ENCODE measurements around the gene MYH1. TPM values are rescaled to one million over a fixed set of nuclear protein-coding genes. Genes with fewer than 3 reads are reported as not detected.

The MYH1 gene
- total and polyA plus RNA-seq, 10 of the 15 experiments (the other 5 are each of a cell fraction or from before 2014, with no cell fraction given), result 0.01 TPM; not detected in 9

GRCh38 chr17:10532026-10532425 is 13.7 kb upstream of the MYH1 start:
- TF ChIP-seq ZNF622 (IDR thresholded peaks at IDR 0.05) (no peak), SMARCA5 (IDR thresholded peaks at IDR 0.05) (no peak), RAD51 (IDR thresholded peaks at IDR 0.05) (no peak), CHD2 (IDR thresholded peaks at IDR 0.05; ENCODE audit: borderline replicate concordance, low read depth, low read length) (no peak), POLR2AphosphoS5 (IDR thresholded peaks at IDR 0.05; ENCODE audit: low read length) (no peak), CTCF (IDR thresholded peaks at IDR 0.05 in 2 of 3, conservative IDR thresholded peaks at IDR 0.05 in 1 of 3; ENCODE audit: control insufficient read depth in 2 of 3, extremely low read depth in 1 of 3, insufficient read depth in 1 of 3, low read depth in 3 of 3, low read length in 3 of 3) (no peak), CBFB (IDR thresholded peaks at IDR 0.05; ENCODE audit: low read depth) (no peak), TCF12 (IDR thresholded peaks at IDR 0.05; ENCODE audit: low read depth, low read length) (no peak), TBL1XR1 (IDR thresholded peaks at IDR 0.05; ENCODE audit: low read depth, low read length) (no peak), BACH1 (IDR thresholded peaks at IDR 0.05; ENCODE audit: borderline replicate concordance) (no peak), PAX8 (IDR thresholded peaks at IDR 0.05) (no peak), RB1 (IDR thresholded peaks at IDR 0.05; ENCODE audit: borderline replicate concordance) (no peak), NFYA (IDR thresholded peaks at IDR 0.05; ENCODE audit: borderline replicate concordance, low read depth, low read length) (no peak)
- TF ChIP-seq, protein P1, sequence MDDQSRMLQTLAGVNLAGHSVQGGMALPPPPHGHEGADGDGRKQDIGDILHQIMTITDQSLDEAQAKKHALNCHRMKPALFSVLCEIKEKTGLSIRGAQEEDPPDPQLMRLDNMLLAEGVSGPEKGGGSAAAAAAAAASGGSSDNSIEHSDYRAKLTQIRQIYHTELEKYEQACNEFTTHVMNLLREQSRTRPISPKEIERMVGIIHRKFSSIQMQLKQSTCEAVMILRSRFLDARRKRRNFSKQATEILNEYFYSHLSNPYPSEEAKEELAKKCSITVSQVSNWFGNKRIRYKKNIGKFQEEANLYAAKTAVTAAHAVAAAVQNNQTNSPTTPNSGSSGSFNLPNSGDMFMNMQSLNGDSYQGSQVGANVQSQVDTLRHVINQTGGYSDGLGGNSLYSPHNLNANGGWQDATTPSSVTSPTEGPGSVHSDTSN (IDR thresholded peaks at IDR 0.05; ENCODE audit: insufficient replicate concordance, low read depth, low read length), result no peak
- TF ChIP-seq, protein P2, sequence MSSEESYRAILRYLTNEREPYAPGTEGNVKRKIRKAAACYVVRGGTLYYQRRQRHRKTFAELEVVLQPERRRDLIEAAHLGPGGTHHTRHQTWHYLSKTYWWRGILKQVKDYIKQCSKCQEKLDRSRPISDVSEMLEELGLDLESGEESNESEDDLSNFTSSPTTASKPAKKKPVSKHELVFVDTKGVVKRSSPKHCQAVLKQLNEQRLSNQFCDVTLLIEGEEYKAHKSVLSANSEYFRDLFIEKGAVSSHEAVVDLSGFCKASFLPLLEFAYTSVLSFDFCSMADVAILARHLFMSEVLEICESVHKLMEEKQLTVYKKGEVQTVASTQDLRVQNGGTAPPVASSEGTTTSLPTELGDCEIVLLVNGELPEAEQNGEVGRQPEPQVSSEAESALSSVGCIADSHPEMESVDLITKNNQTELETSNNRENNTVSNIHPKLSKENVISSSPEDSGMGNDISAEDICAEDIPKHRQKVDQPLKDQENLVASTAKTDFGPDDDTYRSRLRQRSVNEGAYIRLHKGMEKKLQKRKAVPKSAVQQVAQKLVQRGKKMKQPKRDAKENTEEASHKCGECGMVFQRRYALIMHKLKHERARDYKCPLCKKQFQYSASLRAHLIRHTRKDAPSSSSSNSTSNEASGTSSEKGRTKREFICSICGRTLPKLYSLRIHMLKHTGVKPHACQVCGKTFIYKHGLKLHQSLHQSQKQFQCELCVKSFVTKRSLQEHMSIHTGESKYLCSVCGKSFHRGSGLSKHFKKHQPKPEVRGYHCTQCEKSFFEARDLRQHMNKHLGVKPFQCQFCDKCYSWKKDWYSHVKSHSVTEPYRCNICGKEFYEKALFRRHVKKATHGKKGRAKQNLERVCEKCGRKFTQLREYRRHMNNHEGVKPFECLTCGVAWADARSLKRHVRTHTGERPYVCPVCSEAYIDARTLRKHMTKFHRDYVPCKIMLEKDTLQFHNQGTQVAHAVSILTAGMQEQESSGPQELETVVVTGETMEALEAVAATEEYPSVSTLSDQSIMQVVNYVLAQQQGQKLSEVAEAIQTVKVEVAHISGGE (CRISPR knock-in tag; IDR thresholded peaks at IDR 0.05), result no peak
- Histone ChIP-seq H2AFZ (ENCODE audit: control insufficient read depth, low read depth, low read length) (no peak overlapping the region), H4K20me1 (ENCODE audit: control insufficient read depth, insufficient read depth) (no peaks in the 10 kb centered on the region), H3K79me2 (ENCODE audit: control insufficient read depth, insufficient read depth, low read length) (no peaks in the 10 kb centered on the region), H3K36me3 (ENCODE audit: control insufficient read depth in 2 of 2, insufficient read depth in 2 of 2, low read length in 1 of 2) (no peaks in the 10 kb centered on the region), H3K4me3 (no peak overlapping the region), H3K9ac (ENCODE audit: control insufficient read depth, insufficient read depth, low read length) (no peak overlapping the region), H3K4me2 (ENCODE audit: control insufficient read depth, insufficient read depth) (no peak overlapping the region), H3K9me3 (replicated peaks; ENCODE audit: control insufficient read depth, insufficient read depth, low read length) (no peaks in the 10 kb centered on the region), H3K27me3 (replicated peaks in 1 of 2; ENCODE audit: control insufficient read depth in 2 of 2, insufficient read depth in 2 of 2, low read length in 1 of 2) (no peaks in the 10 kb centered on the region), H3K27ac (ENCODE audit: control insufficient read depth, insufficient read depth) (no peak overlapping the region), H3K4me1 (ENCODE audit: control insufficient read depth, insufficient read depth, low read length) (no peaks in the 10 kb centered on the region)
- ChIA-PET SMC1A (ENCODE audit: uncharacterized antibody, unreplicated experiment) (no interaction called here), POLR2A (no interaction called here), RAD21 (ENCODE audit: unreplicated experiment) (no interaction called here), CTCF (no interaction called here)
- FAIRE-seq (no peak), ATAC-seq (no peak), DNase-seq (ENCODE audit: low read depth, low spot score) (no peak)
- no TSS peak for BruUV-seq (replicated peaks)
- in situ Hi-C loops (cut with MboI), result no loop called here
- 0% methylated on average over 1 of the region's 1 CpG for WGBS (ENCODE audit: insufficient coverage, insufficient replicate concordance, low lambda C conversion rate, missing lambda C conversion rate)
- intact Hi-C loops (cut with micrococcal nuclease; ENCODE audit: unreplicated experiment), result no loop called here
